Endothelial cell of umbilical vein (primary cell): ENCODE results near the gene PTPRD. TPM values are rescaled to one million over a fixed set of nuclear protein-coding genes. Genes with fewer than 3 reads are reported as not detected.

ENCODE experiments used
- BruUV-seq: library from RNA; stranded (reverse); fragments of 400-500 nt; replicated peaks from 2 replicates; lab custom pipeline; 2021; lab: Mats Ljungman, UMichigan
- CTCF ChIA-PET: fragments of 300-600, 350-600 bp; sonication (Branson Sonifier 250); formaldehyde crosslinking; loops from one replicate; lab custom pipeline; 2021; ENCODE audit warnings: antibody characterized with exemption, inconsistent platforms; lab: Charles Lee
- POLR2A ChIA-PET: fragments of 300-600, 350-600 bp; sonication (Branson Sonifier 250); formaldehyde crosslinking; loops from one replicate; lab custom pipeline; 2021; ENCODE audit warnings: antibody characterized with exemption, inconsistent platforms; lab: Charles Lee
- DNase-seq: peaks from one replicate; pipeline ENCODE4 v3.0.0-alpha.2; 2011; ENCODE audit warnings: low read depth, low spot score
- FAIRE-seq: peaks from 2 replicates; lab custom pipeline; 2011; peaks lifted over from hg19 to GRCh38; lab: Jason Lieb, UNC
- H2AFZ ChIP-seq: 2 replicates; pipeline ENCODE4 v1.6.0; 2012; ENCODE audit warnings: low read depth, low read length, control low read depth, inconsistent platforms
- H3K27ac ChIP-seq: 2 replicates; pipeline ENCODE4 v1.5.1; 2011; ENCODE audit warnings: low read depth, mild to moderate bottlenecking, control low read depth, low read length, moderate library complexity; ENCODE audit not compliant: insufficient read depth
- H3K27me3 ChIP-seq, 2 experiments: 2 replicates each; pipeline versions ENCODE4 v1.6.0 to v1.6.1; 2011; ENCODE audit warnings: low read length in 2 of 2, mixed read lengths in 1 of 2; ENCODE audit not compliant: control insufficient read depth in 2 of 2, insufficient read depth in 2 of 2
- H3K36me3 ChIP-seq, 2 experiments: 2 replicates in 1 of 2; 3 replicates in 1 of 2; pipeline ENCODE4 v1.5.1; 2011; ENCODE audit warnings: low read length in 2 of 2, mild to moderate bottlenecking in 1 of 2, moderate library complexity in 1 of 2; ENCODE audit not compliant: control insufficient read depth in 2 of 2, insufficient read depth in 2 of 2; ENCODE audit errors: extremely low read depth in 1 of 2
- H3K4me1 ChIP-seq: 3 replicates; pipeline ENCODE4 v1.5.1; 2011; ENCODE audit warnings: mild to moderate bottlenecking, low read length; ENCODE audit not compliant: control insufficient read depth, insufficient read depth; ENCODE audit errors: extremely low read depth
- H3K4me2 ChIP-seq: 2 replicates; pipeline ENCODE4 v1.6.1; 2011; ENCODE audit warnings: low read length, control low read depth, mixed read lengths; ENCODE audit not compliant: insufficient read depth
- H3K4me3 ChIP-seq, 3 experiments: fragments of 200-600 bp in 1 of 3; sonication (generic), shearing (Covaris generic) in 1 of 3; replicated peaks in 1 of 3; 2 replicates each; pipeline ENCODE4 v1.5.1; 2011 to 2016; ENCODE audit warnings: control low read depth in 3 of 3, low read length in 3 of 3, mild to moderate bottlenecking in 2 of 3, inconsistent platforms in 1 of 3, low read depth in 1 of 3, moderate library complexity in 1 of 3; ENCODE audit not compliant: insufficient read depth in 1 of 3
- H3K79me2 ChIP-seq: 2 replicates; pipeline ENCODE4 v1.6.0; 2012; ENCODE audit warnings: low read length, inconsistent platforms; ENCODE audit not compliant: control insufficient read depth, insufficient read depth
- H3K9ac ChIP-seq: replicated peaks from 2 replicates; pipeline ENCODE3; 2011; ENCODE audit warnings: low read length, control low read depth; ENCODE audit not compliant: insufficient read depth; ENCODE audit errors: extremely low read depth
- H3K9me1 ChIP-seq: replicated peaks from 3 replicates; pipeline ENCODE4 v1.6.0; 2011; ENCODE audit warnings: mild to moderate bottlenecking, low read length; ENCODE audit not compliant: control insufficient read depth, insufficient read depth; ENCODE audit errors: extremely low read depth
- H3K9me3 ChIP-seq: replicated peaks from 2 replicates; pipeline ENCODE4 v1.5.1; 2012; ENCODE audit warnings: low read length, inconsistent platforms; ENCODE audit not compliant: control insufficient read depth, insufficient read depth
- H4K20me1 ChIP-seq: replicated peaks from 2 replicates; pipeline ENCODE3; 2011; ENCODE audit warnings: mild to moderate bottlenecking, low read length; ENCODE audit not compliant: control insufficient read depth, insufficient read depth; ENCODE audit errors: extremely low read depth
- EZH2 ChIP-seq: IDR thresholded peaks from 2 replicates; pipeline ENCODE4 v1.6.1; 2012; ENCODE audit warnings: borderline replicate concordance, low read depth, mild to moderate bottlenecking, moderate library complexity, low read length, inconsistent platforms; ENCODE audit not compliant: severe bottlenecking
- FOS ChIP-seq: IDR thresholded peaks from 2 replicates; pipeline ENCODE4 v1.6.1; 2011; ENCODE audit warnings: mild to moderate bottlenecking, low read length, moderate library complexity, borderline replicate concordance; ENCODE audit not compliant: insufficient read depth
- GATA2 ChIP-seq: IDR thresholded peaks from 2 replicates; pipeline ENCODE4 v1.7.0; 2011; ENCODE audit warnings: low read depth, mild to moderate bottlenecking, moderate library complexity, mixed read lengths, low read length; ENCODE audit not compliant: insufficient read length, insufficient read depth
- JUN ChIP-seq: IDR thresholded peaks from 2 replicates; pipeline ENCODE4 v1.6.1; 2011; ENCODE audit warnings: borderline replicate concordance, low read depth; ENCODE audit not compliant: insufficient read length, insufficient read depth
- MYC ChIP-seq: IDR thresholded peaks from one replicate; pipeline ENCODE4 v1.6.1; 2011; ENCODE audit warnings: mild to moderate bottlenecking, low read depth, low read length
- POLR2A ChIP-seq: IDR thresholded peaks from 2 replicates; pipeline ENCODE4 v1.6.1; 2012; ENCODE audit warnings: low read depth, mild to moderate bottlenecking, control low read depth, low read length
- POLR2AphosphoS5 ChIP-seq: IDR thresholded peaks from 2 replicates; pipeline ENCODE4 v1.6.1; 2012; ENCODE audit warnings: low read depth, mild to moderate bottlenecking, control low read depth, low read length, moderate library complexity; ENCODE audit not compliant: insufficient read depth
- dilution Hi-C: fragments of 300-500 bp; cut with MboI; formaldehyde crosslinking; loops from one replicate; pipeline ENCODE4 v1.15.0; 2019; ENCODE audit warnings: low sequenced_read_pairs; ENCODE audit not compliant: extremely low pct_ligation_motif_present
- intact Hi-C: fragments of 100-400 bp; cut with micrococcal nuclease; formaldehyde crosslinking; loops from one replicate; pipeline ENCODE4 v1.10.0; 2022
- polyA plus RNA-seq, 4 experiments: library from polyadenylated mRNA; depleted of rRNA in 3 of 4; stranded (reverse) in 3 of 4; unstranded in 1 of 4; fragments of >200 nt; gene quantifications; 2 replicates each; pipeline versions ENCODE4 v1.2.1 to v1.2.3, GENCODE V29; 2011 to 2012; ENCODE audit warnings: missing spikeins in 1 of 4
- total RNA-seq: library from RNA; stranded (reverse); gene quantifications from 2 replicates; pipeline ENCODE4 v1.2.3, GENCODE V29; 2021
- TF ChIP-seq, protein P1 (sequence below): IDR thresholded peaks from 2 replicates; pipeline ENCODE4 v1.6.1; 2011; ENCODE audit not compliant: insufficient read depth, insufficient read length
- TF ChIP-seq, protein P2 (sequence below), 2 donors: IDR thresholded peaks; 1 replicate in 1 of 2; 2 replicates in 1 of 2; pipeline ENCODE4 v1.5.1; 2011; ENCODE audit warnings: low read length in 2 of 2, mild to moderate bottlenecking in 2 of 2, moderate library complexity in 2 of 2, control low read depth in 1 of 2, inconsistent platforms in 1 of 2, low read depth in 1 of 2; ENCODE audit not compliant: insufficient read depth in 1 of 2; ENCODE audit errors: extremely low read depth in 1 of 2

PTPRD gene
- total and polyA plus RNA-seq, 2 donors (not counting 3 experiments of a cell fraction or from before 2014, with no cell fraction given), result 5.5 to 5.7 TPM

GRCh38 chr9:10331157-10331556 lies 281.6 kb downstream of the PTPRD start:
- Histone ChIP-seq H3K9me3 (no peaks in the 10 kb centered on the region), H3K27me3 (peaks cover 0 to 2% of the 10 kb centered on the region in 2 experiments), H2AFZ (no peak overlapping the region), H3K4me2 (no peak overlapping the region), H3K27ac (no peak overlapping the region), H3K9me1 (peaks cover 3% of the 10 kb centered on the region), H3K4me1 (no peaks in the 10 kb centered on the region), H3K36me3 (no peaks in the 10 kb centered on the region), H3K9ac (no peak overlapping the region), H3K4me3 (no peak overlapping the region), H4K20me1 (no peaks in the 10 kb centered on the region), H3K79me2 (no peaks in the 10 kb centered on the region)
- ChIA-PET POLR2A (no interaction called here), CTCF (no interaction called here)
- dilution Hi-C loops (no loop called here), intact Hi-C loops (no loop called here)
- no peak for TF ChIP-seq POLR2A
- TF ChIP-seq JUN, result no peak
- TF ChIP-seq MYC, result no peak
- TF ChIP-seq POLR2AphosphoS5, result no peak
- TF ChIP-seq FOS, result no peak
- no peak for TF ChIP-seq GATA2
- TF ChIP-seq, protein P1, sequence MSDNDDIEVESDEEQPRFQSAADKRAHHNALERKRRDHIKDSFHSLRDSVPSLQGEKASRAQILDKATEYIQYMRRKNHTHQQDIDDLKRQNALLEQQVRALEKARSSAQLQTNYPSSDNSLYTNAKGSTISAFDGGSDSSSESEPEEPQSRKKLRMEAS, result no peak
- TF ChIP-seq, protein P2, sequence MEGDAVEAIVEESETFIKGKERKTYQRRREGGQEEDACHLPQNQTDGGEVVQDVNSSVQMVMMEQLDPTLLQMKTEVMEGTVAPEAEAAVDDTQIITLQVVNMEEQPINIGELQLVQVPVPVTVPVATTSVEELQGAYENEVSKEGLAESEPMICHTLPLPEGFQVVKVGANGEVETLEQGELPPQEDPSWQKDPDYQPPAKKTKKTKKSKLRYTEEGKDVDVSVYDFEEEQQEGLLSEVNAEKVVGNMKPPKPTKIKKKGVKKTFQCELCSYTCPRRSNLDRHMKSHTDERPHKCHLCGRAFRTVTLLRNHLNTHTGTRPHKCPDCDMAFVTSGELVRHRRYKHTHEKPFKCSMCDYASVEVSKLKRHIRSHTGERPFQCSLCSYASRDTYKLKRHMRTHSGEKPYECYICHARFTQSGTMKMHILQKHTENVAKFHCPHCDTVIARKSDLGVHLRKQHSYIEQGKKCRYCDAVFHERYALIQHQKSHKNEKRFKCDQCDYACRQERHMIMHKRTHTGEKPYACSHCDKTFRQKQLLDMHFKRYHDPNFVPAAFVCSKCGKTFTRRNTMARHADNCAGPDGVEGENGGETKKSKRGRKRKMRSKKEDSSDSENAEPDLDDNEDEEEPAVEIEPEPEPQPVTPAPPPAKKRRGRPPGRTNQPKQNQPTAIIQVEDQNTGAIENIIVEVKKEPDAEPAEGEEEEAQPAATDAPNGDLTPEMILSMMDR (IDR thresholded peaks at IDR 0.05; ENCODE audit: extremely low read depth in 1 of 2, insufficient read depth in 1 of 2, low read depth in 1 of 2, low read length in 2 of 2), result no peak
- TF ChIP-seq EZH2, result no peak
- no TSS peak for BruUV-seq
- no peak for DNase-seq
- FAIRE-seq, result no peak
